Mucosa of rectum (tissue), 2 donors: ENCODE measurements around the gene SLC49A3.
"Not testable (repeated sequence)": the region's sequence is repeated elsewhere in the genome, so short reads cannot be mapped to it uniquely, and the experiment has no call there.

Experiments
- H3K27ac ChIP-seq, 2 donors: one replicate each; pipeline ENCODE4 v1.7.0; 2013; ENCODE audit warnings: inconsistent platforms in 2 of 2, low read depth in 2 of 2, low read length in 2 of 2
- H3K27me3 ChIP-seq, 2 donors: one replicate each; pipeline ENCODE4 v1.7.0; 2013; ENCODE audit warnings: low read length in 2 of 2; ENCODE audit not compliant: control insufficient read depth in 2 of 2, insufficient read depth in 2 of 2
- H3K36me3 ChIP-seq, 2 donors: one replicate each; pipeline ENCODE4 v1.7.0; 2013; ENCODE audit warnings: low read length in 2 of 2; ENCODE audit not compliant: control insufficient read depth in 2 of 2, insufficient read depth in 2 of 2
- H3K4me1 ChIP-seq, 2 donors: one replicate each; pipeline ENCODE4 v1.7.0; 2013; ENCODE audit warnings: low read length in 2 of 2, mild to moderate bottlenecking in 1 of 2; ENCODE audit not compliant: control insufficient read depth in 2 of 2, insufficient read depth in 2 of 2
- H3K4me3 ChIP-seq, 2 donors: one replicate each; pipeline ENCODE4 v1.7.0; 2013; ENCODE audit warnings: low read length in 2 of 2
- H3K9ac ChIP-seq, 2 donors: one replicate each; pipeline ENCODE4 v1.7.0; 2013; ENCODE audit warnings: low read length in 2 of 2, low read depth in 1 of 2, mild to moderate bottlenecking in 1 of 2
- H3K9me3 ChIP-seq, 2 donors: one replicate each; pipeline ENCODE4 v1.7.0; 2013; ENCODE audit warnings: low read length in 2 of 2; ENCODE audit not compliant: control insufficient read depth in 2 of 2
- donor health status: healthy.
- donor health status: Normal muscosa, but diverticular disease.

SLC49A3 gene

GRCh38 chr4:688854-689681 lies at the start of gene SLC49A3:
TSS of gene SLC49A3 (minus strand) at chr4:689151. CDS start at chr4:689127, 24 bp downstream.
- H3K4me1 ChIP-seq = peaks cover 22 to 29% of the 10 kb centered on the region in 2 donors
- peak within 1 kb of the TSS in 1 of 2 donors; percentile 78 for H3K9ac ChIP-seq
- no peaks in the 10 kb centered on the region for H3K27me3 ChIP-seq
- no peaks in the 10 kb centered on the region for H3K36me3 ChIP-seq
- no peaks in the 10 kb centered on the region for H3K9me3 ChIP-seq
- peak within 1 kb of the TSS; percentile 54 to 62 for H3K4me3 ChIP-seq
- peak within 1 kb of the TSS; percentile 75 to 80 for H3K27ac ChIP-seq

GRCh38 chr4:736561-736960 lies 47.6 kb upstream of the SLC49A3 start:
- not testable (repeated sequence) for H3K9ac ChIP-seq, H3K4me1 ChIP-seq, H3K9me3 ChIP-seq, H3K4me3 ChIP-seq, H3K27me3 ChIP-seq, H3K27ac ChIP-seq
- peaks cover 41 to 47% of the 10 kb centered on the region in 2 donors for H3K36me3 ChIP-seq

- Histone ChIP-seq H3K27me3 (no peaks in the 10 kb centered on the region), H3K9ac (no peak overlapping the region), H3K36me3 (peaks cover 49 to 52% of the 10 kb centered on the region in 2 donors), H3K27ac (no peak overlapping the region), H3K4me3 (no peak overlapping the region), H3K9me3 (no peaks in the 10 kb centered on the region), H3K4me1 (peaks cover 0 to 7% of the 10 kb centered on the region in 2 donors)
Observed at GRCh38 chr4:735583-735982, 46.6 kb upstream of the SLC49A3 start.

GRCh38 chr4:734951-735350 lies 46.0 kb upstream of the SLC49A3 start:
- Histone ChIP-seq H3K4me1 (peaks cover 0 to 7% of the 10 kb centered on the region in 2 donors), H3K4me3 (no peak overlapping the region), H3K9ac (no peak overlapping the region), H3K27me3 (no peaks in the 10 kb centered on the region), H3K27ac (no peak overlapping the region), H3K9me3 (no peaks in the 10 kb centered on the region), H3K36me3 (peaks cover 46 to 52% of the 10 kb centered on the region in 2 donors)

GRCh38 chr4:734075-734474 lies 45.1 kb upstream of the SLC49A3 start:
- peaks cover 40 to 46% of the 10 kb centered on the region in 2 donors for H3K36me3 ChIP-seq
- no peaks in the 10 kb centered on the region for H3K9me3 ChIP-seq
- H3K27ac ChIP-seq = no peak overlapping the region
- no peak overlapping the region for H3K9ac ChIP-seq
- no peak overlapping the region for H3K4me3 ChIP-seq
- no peaks in the 10 kb centered on the region for H3K27me3 ChIP-seq
- H3K4me1 ChIP-seq = peaks cover 0 to 4% of the 10 kb centered on the region in 2 donors

- H3K4me3 ChIP-seq = no peak overlapping the region
- H3K36me3 ChIP-seq = peaks cover 40 to 46% of the 10 kb centered on the region in 2 donors
- no peaks in the 10 kb centered on the region for H3K4me1 ChIP-seq
- no peak overlapping the region for H3K9ac ChIP-seq
- no peaks in the 10 kb centered on the region for H3K9me3 ChIP-seq
- no peak overlapping the region for H3K27ac ChIP-seq
- no peaks in the 10 kb centered on the region for H3K27me3 ChIP-seq
Observed at GRCh38 chr4:733631-733980, 44.7 kb upstream of the SLC49A3 start.

GRCh38 chr4:732911-733630 lies 44.1 kb upstream of the SLC49A3 start:
- H3K4me3 ChIP-seq = no peak overlapping the region

GRCh38 chr4:732486-732885 lies 43.5 kb upstream of the SLC49A3 start:
- H3K4me3 ChIP-seq = no peak overlapping the region
- H3K4me1 ChIP-seq = no peaks in the 10 kb centered on the region
- H3K9me3 ChIP-seq = no peaks in the 10 kb centered on the region
- no peaks in the 10 kb centered on the region for H3K27me3 ChIP-seq
- peaks cover 35 to 39% of the 10 kb centered on the region in 2 donors for H3K36me3 ChIP-seq
- H3K27ac ChIP-seq = no peak overlapping the region
- H3K9ac ChIP-seq = no peak overlapping the region

More at GRCh38 chr4:732911-733630, 44.1 kb upstream of the SLC49A3 start:
- no peaks in the 10 kb centered on the region for H3K4me1 ChIP-seq
- no peak overlapping the region for H3K9ac ChIP-seq
- peaks cover 40 to 45% of the 10 kb centered on the region in 2 donors for H3K36me3 ChIP-seq
- H3K9me3 ChIP-seq = no peaks in the 10 kb centered on the region
- H3K27ac ChIP-seq = no peak overlapping the region
- H3K27me3 ChIP-seq = no peaks in the 10 kb centered on the region

- not testable (repeated sequence) for H3K9me3 ChIP-seq, H3K4me3 ChIP-seq, H3K4me1 ChIP-seq, H3K9ac ChIP-seq, H3K27me3 ChIP-seq, H3K27ac ChIP-seq
- H3K36me3 ChIP-seq = peaks cover 34 to 35% of the 10 kb centered on the region in 2 donors
Observed at GRCh38 chr4:731954-732353, 43.0 kb upstream of the SLC49A3 start.
